SK-MEL-5 (cell line): ENCODE results near the gene FAM9B. TPM values are rescaled to one million over a fixed set of nuclear protein-coding genes. Genes with fewer than 3 reads are reported as not detected.
"Not testable (repeated sequence)": the region's sequence is repeated elsewhere in the genome, so short reads cannot be mapped to it uniquely, and the experiment has no call there.

Experiments used
- DNase-seq: peaks from one replicate; pipeline ENCODE4 v3.0.0-alpha.2; 2016; ENCODE audit warnings: low read depth, low spot score
- in situ Hi-C: cut with HindIII; loops from 2 replicates; pipeline ENCODE4 v1.10.0; 2016; ENCODE audit warnings: low sequenced_read_pairs, high pct_unique_total_duplicates, low pct_unique_long_range_greater_than_20kb
- polyA plus RNA-seq, 2 experiments: library from polyadenylated mRNA; depleted of rRNA; stranded (reverse); fragments of >200 nt; gene quantifications; 2 replicates each; pipeline ENCODE4 v1.2.3, GENCODE V29; 2015
- total RNA-seq: library from RNA; depleted of rRNA; stranded (reverse); fragments of >200 nt; shearing (Covaris generic); gene quantifications from 2 replicates; pipeline ENCODE4 v1.2.3, GENCODE V29; 2014; rRNA removed

Gene FAM9B
- 0.11 and 0.13 TPM in 2 replicates for total RNA-seq
- not detected in 2 replicates for polyA plus RNA-seq (2015; cell fraction: cytosol; rRNA removed)
- polyA plus RNA-seq (2015; cell fraction: nucleus; rRNA removed): 0.76 TPM in 1 of 2 replicates, not detected in the other

DNA sequence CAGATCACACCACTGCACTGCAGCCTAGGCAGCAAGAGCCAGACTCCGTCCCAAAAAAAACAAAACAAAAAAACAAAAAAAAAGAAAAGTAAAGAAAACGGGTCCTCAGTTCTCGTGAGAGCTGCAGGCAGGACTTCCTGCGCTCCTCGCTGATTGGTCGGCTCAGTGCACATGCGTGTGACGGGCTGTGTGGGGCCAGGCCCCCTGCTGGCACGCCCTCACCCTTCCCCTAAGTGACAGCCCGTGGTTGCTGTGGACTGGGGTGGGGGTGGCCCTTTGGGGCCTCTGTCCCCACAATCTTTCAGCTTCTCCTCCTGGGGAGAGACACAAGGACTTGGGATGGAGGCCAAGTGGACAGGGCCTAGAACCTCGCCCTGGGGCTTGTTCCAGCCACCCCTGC, at the start of gene FAM9B:
FAM9B (minus strand) TSS at position 139 of the 400 bp plus-strand sequence. CDS start 1,141 bp downstream, outside the sequence.
- in situ Hi-C loops: no loop called here
- no peak for DNase-seq

DNA sequence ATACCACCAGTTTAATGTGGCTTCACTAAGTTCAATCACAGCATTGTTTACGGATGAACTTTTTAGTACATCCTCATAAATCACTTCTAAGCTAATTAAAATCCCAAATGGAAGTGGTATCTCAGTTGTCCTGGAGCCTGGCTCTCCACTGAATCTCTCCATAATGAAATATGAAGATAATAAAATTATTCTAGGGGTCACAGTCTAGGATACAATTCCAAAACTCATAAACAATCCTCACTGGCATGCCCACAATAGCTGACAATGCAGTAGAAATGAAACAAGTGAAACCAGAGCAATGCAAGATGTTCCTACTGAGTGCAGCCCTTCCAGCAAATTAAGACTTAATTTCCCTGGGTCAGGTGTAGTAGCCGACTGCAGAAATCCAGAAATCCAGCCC, 47.3 kb upstream of the FAM9B start:
- no peak for DNase-seq
- in situ Hi-C loops: no loop called here

DNA sequence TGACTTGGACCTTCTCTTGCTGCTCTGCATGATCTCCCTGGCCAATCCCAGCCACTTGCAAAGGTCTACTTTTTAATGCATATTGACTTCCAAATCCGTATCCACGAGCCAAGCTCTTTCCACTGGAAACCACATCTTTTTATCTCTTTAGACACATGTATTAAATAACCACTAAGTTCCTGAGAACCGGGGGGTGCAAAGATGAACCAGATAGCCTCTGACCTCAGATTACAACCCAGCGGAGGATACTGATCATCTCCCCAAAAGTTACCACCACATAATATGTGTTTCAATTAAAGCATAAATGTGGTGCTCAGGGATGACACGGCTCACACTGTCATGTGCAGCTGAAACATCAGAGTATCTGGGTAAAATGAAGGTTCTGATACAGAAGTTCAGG, 40.4 kb upstream of the FAM9B start:
- in situ Hi-C loops: no loop called here
- no peak for DNase-seq

DNA sequence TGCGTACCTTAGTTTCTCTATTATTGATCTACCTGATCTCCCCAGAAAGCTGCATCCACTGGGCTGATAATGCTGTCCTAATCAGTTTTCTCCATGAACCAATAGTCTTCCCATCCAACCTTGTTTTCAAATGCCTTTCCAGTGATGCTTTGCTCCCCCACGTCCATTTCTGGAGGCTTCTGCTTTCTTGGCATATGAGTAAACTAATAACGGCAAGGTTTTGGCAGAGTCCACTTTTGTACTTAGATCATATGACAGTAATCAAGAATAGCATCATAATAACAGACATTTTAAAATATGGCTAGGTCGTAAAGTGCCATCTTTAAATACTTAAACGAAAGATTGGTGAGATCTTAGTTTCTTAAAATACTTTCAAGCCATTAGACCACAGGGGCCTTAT, 38.4 kb upstream of the FAM9B start:
- DNase-seq: no peak
- in situ Hi-C loops: no loop called here

DNA sequence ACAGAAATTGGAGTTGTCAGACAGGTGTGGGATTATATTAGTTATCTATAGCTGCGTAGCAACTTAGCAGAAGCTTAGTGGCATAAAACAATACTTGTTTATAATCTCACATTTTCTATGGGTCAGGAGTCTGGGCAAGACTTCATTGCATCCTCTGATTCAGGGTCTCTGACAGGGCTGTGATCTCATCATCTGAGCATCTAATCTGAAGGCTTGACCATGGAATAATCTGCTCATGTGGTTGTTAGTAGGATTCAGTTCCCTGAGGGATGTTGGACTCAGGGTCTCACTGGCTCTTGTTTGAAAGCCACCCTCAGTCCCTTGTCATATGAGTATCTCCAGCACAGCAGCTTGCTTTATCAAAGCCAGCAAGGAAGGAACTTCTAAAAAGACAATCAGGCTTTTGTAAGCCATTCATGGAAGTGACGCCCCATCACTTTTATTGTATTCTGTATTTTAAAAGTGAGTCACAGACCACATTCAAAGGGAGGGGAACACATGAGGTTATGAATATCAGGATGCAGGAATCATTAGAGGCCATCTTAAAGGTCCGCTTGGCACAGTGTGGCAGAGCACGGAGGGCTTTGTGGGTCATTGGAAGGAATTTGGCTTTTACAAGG, 37.2 kb upstream of the FAM9B start:
- peak; percentile 86 for DNase-seq
- in situ Hi-C loops: no loop called here

DNA sequence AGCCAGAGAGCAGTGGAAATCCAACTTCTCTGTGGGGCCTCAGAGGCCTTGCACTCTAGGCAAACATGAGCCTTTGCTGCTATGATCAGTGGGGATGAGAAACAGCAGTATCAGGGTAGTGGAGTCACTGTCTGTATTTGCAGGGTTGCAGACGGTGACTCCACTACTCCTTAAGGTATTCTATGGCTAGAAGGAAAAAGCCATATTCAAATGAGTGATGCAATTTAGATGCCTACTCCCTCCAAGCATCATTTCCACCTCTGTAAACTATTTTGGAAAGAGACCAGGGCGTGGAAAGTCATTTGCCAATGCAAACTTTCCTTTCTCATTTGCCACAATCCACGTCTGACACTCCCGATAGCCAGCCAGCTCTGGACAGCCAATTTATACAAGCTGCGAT, 35.6 kb upstream of the FAM9B start:
- in situ Hi-C loops: no loop called here
- no peak for DNase-seq

DNA sequence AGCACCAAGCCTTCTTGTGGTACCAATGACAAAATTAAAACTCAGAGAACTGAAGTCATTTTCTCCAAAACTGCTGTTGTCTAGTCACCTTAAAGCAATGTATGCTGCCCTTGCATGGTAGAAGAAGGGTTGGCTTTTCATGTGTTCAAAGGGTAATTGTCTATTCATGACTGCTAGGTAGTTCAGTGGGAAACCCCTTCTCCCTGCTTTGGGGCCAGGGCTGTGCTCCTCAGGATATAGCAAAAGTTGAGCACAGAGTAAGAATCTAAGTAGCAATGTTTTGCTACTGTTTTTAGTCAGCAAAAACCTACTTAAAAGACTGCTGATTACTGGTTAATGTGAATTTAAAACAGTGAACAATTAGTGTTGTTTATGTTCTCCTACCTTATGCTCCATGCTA, 30.8 kb upstream of the FAM9B start:
- in situ Hi-C loops: no loop called here
- no peak for DNase-seq

DNA sequence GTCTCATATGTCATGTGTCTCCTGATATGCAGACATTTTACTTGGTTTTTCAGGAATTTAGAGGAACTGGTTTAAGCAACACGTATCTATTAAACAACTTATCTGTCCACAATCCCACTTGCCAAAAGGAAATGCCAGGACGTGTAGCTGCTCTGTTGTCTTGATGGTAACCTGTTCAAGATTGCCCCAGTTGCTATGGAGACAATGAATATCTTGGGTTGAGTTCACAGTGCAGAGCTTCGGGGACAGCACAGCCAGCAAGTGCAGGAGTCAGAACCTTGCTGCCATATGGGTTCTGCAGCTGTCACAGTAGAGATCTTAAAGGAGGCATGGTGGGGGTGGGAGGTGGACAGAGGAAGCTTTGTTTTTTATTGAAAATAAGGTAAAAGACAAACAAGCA, 28.7 kb upstream of the FAM9B start:
- DNase-seq: no peak
- in situ Hi-C loops: no loop called here

DNA sequence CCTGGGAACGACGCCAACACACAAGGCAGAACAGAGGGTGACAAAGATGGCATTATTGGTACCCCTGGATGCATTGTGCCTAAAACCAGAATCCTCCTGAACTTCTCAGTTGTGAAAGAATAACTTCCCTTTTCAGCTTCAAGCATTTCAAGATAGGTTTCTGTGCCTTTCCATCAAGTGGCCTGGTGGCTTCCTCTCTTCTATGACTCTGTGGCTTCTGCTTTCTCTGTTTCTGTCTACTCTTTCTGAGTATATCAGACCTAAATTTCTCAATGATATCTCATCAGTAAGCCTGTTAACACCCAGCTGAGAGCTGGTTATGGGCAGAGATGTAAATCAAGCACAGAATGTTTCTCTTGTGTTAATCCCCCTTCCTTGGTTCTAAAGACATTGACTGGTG, 21.4 kb upstream of the FAM9B start:
- in situ Hi-C loops: no loop called here
- DNase-seq: no peak

DNA sequence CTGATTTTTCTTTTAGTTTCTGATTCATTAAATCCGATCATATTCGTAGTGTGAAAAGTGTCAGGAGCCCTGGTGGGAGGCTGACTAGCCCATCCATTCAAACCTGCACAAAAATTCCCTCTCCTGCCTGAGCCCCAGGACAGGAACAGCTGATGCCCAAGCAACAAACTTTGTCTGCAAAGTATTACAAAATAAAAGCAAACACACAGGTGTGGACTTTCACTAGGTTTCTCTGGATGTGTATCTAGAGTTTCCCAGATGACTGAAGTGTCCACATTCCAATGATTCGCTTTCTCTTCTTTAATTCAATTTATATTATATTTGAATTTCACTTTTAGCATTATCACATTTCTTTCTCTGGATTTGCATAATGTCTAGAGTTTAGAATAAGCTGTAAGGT, 18.2 kb upstream of the FAM9B start:
- in situ Hi-C loops: no loop called here
- no peak for DNase-seq

DNA sequence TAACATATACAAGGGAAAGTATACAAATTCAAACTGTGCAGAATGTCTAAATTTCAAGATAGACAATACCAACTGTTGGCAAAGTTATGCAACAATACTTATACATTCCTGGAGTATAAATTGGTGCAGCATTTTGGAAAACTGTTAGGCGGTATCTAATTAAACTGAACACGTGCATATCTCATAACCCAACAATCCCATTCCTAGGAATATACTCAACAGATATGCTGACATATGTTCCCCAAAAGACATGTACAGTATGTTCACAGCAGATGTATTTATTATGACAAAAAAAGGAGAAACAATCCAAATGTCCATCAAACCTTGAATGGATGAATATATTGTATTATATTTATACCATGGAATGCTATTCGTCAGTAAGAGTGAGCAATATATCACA, 16.4 kb upstream of the FAM9B start:
- DNase-seq: no peak
- in situ Hi-C loops: no loop called here

DNA sequence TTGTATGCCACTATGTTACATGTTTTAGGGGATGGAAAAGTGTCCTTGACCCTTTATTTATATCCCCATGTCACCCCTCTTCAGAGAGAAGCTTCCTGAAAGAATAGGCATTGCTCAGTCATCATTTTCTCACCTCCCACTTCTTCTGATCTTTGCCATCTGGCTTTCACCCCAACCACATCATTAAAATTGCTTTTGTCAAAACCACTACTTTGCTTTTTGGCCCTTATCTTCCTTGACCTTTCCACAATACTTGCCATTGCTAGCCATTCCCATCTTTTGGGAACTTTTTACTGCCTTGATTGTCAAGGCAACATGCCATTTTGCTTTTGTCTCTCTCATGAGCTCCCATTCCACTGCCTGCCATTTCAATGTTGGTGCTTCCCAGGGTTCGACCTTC, 14.9 kb upstream of the FAM9B start:
- DNase-seq: no peak
- in situ Hi-C loops: no loop called here

DNA sequence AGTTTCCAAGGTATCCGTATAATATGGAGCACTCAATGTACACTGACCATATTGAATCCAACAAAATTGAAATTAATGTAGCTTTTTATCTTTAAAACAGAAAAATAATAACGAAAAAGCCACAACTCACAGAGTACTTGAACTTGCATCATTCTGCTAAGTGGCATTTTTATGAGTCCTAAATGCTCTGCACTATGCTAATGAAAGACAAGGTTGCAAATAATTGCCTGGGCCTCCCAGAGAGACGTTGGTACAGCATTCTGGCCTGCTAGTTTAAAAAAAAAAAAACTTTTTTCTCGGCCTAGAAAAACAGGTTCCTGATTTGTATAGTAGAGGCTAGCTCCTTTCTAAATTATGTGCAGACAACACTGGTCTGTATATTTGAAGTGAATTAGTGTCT, 4.3 kb upstream of the FAM9B start:
- no peak for DNase-seq
- in situ Hi-C loops: no loop called here

DNA sequence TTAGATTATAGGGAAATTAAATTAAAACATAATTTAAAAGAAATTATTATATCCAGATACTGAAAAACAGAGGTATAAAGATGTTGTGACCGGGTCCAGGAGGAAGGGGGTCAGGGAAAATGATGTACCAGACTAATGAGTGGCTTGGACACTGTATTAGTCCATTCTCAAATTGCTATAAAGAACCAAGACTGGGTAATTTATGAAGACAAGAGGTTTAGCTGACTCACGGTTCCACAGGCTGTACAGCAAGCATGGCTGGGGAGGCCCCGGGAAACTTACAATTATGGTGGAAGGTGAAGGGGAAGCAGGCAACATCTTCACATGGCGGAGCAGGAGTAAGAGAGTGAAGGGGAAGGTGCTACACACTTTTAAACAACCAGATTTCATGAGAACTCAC, 3.4 kb upstream of the FAM9B start:
- no peak for DNase-seq
- in situ Hi-C loops: no loop called here

DNA sequence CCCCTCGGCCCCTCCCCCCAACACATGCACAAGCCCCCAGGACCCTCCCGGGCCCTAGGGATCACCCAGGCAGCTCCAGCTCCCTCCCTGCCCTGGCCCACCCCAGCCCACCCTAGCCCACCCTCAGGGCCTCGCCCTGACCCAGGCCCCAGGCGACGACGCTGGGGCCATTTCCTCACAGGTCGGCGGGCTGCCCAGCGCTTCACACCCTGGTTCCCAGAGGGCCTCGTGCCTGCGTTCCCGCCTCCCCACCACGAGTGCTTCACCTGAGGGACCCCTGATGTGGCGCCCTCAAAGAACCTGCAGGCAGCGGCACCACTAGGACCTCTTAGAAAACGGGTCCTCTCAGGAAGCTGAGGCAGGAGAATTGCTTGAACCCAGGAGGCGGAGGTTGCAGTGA, 341 bp downstream of the FAM9B start:
- in situ Hi-C loops: no loop called here
- no peak for DNase-seq

DNA sequence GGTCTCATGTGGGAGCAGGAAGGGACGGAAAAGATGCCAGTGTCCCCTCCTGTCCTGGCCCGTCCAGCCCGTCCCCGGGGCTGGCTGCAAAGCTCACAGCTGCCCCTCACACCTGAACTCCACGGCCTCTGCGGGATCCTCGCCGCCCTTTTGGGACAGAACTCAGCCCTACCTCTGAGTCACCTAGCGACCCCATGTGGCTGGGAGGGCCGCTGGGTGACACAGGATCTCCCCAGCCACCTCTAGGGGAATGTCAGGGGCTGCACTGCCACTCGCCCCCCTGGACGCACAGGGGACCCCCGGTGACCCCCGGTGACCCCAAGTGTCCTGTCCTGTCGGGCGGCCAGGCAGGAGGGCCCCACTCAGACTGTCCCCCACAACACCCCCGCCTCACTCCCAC, 748 bp downstream of the FAM9B start:
- no peak for DNase-seq
- in situ Hi-C loops: no loop called here

DNA sequence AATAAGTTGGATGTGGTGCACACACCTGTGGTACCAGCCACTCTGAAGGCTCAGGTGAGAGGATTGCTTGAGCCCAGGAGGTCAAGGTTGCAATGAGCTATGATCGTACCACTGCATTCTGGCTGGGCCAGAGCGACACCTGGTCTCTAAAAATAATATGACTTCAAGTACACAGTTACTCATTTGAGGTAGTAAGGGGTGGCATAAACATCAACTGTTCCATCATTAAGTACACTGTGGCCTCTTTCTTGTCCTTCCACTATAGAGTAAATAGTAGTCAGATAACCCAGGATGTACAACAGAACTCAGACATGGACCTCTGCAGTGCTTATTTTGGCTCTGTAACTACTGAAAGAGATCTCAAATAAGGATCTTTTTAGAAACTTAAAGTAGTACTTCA, 10.6 kb downstream of the FAM9B start:
- in situ Hi-C loops: no loop called here
- no peak for DNase-seq

DNA sequence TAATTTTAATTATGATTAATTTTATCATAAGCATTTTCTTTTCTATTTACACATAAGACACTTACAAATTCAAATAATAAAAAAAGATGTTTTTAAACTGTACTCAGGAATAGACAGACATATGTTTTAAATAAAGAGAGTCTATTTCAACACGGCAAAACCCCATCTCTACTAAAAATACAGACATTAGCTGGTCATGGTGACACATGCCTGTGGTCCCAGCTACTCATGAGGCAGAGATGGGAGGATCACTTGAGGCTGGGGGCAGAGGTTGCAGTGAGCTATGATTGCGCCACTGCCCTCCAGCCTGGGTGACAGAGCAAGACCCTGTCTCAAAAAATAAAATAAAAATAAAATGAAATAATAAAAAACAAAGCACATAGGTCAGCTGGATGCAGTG, 14.8 kb downstream of the FAM9B start:
- no peak for DNase-seq
- in situ Hi-C loops: no loop called here

DNA sequence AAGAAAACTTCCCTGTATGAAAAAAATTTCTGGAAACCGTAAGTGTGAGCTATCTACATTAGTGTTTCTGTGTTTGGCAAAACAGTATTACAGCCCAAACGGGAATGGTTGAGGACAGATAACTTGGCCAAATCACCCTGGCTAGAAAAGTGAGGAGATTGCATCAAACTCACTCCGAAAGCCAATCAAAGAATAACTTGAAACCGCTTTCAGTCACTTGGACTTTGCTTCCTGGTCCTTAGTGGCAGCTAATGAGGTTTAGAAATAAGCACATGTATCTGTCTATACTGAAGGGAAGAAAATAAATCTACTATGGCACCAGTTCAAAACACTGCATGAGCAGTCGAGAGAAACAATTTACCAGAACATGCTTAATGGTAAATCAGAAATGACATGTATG, 15.6 kb downstream of the FAM9B start:
- DNase-seq, in situ Hi-C loops: not testable (repeated sequence)

DNA sequence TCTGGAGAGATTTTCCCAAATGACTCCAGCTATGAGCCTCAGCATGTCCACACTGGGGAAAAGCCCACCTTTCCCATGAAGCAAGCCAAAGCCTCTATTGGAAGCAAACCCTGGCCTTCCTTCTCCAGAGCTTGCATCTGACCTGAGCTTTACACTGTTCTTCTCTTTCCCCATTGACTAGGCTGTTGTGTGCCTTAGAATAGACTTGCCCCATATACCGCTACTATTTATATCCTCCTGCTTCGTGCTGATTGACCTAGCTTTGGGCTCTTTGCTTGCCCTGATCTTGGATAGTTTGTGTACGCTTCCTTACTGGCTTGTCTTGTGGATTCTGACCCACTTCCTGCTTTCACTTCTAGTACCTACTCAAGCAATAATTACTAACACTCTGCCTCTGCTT, 30.9 kb downstream of the FAM9B start:
- in situ Hi-C loops: no loop called here

More for the DNA sequence above, 30.9 kb downstream of the FAM9B start:
- no peak for DNase-seq
